OCI-LY3 (cell line): ENCODE results near the gene CPM.

ENCODE experiments used
- H2AFZ ChIP-seq: fragments of 200-600, 300-600 bp; shearing (Covaris generic); 2 replicates; pipeline ENCODE4 v1.6.0; 2014; ENCODE audit warnings: antibody characterized with exemption, low read depth, low read length
- H3K27ac ChIP-seq: fragments of 200-600, 300-600 bp; sonication (generic); 2 replicates; pipeline ENCODE4 v1.5.1; 2014; ENCODE audit warnings: mild to moderate bottlenecking, low read length, moderate library complexity, mixed read lengths
- H3K27me3 ChIP-seq: fragments of 200-600, 300-600 bp; sonication (generic); 2 replicates; pipeline ENCODE4 v1.6.1; 2014; ENCODE audit warnings: low read depth, low read length, mixed read lengths
- H3K36me3 ChIP-seq: fragments of 200-600, 300-600 bp; sonication (generic); replicated peaks from 2 replicates; pipeline ENCODE3; 2014; ENCODE audit warnings: low read depth, low read length, mixed read lengths
- H3K4me1 ChIP-seq: fragments of 300-600, 200-600 bp; sonication (generic); 2 replicates; pipeline ENCODE4 v1.6.1; 2014; ENCODE audit warnings: low read length, mixed read lengths
- H3K4me2 ChIP-seq: fragments of 200-600, 300-600 bp; sonication (generic); 2 replicates; pipeline ENCODE4 v1.6.1; 2014; ENCODE audit warnings: low read length, mixed read lengths
- H3K4me3 ChIP-seq: fragments of 300-600, 200-600 bp; sonication (generic); 2 replicates; pipeline ENCODE4 v1.5.1; 2014; ENCODE audit warnings: antibody characterized with exemption, mild to moderate bottlenecking, low read length, moderate library complexity
- H3K79me2 ChIP-seq: fragments of 300-600, 200-600 bp; shearing (Covaris generic); 2 replicates; pipeline ENCODE4 v1.6.1; 2014; ENCODE audit warnings: mild to moderate bottlenecking, low read length, mixed read lengths
- H3K9ac ChIP-seq: fragments of 300-600, 200-600 bp; shearing (Covaris generic); 2 replicates; pipeline ENCODE4 v1.6.0; 2014; ENCODE audit warnings: mild to moderate bottlenecking, low read length, moderate library complexity
- H3K9me3 ChIP-seq: fragments of 200-600, 300-600 bp; shearing (Covaris generic); 2 replicates; pipeline ENCODE4 v1.6.1; 2014; ENCODE audit warnings: low read length, mixed read lengths; ENCODE audit not compliant: insufficient read depth
- H4K20me1 ChIP-seq: fragments of 200-600, 300-600 bp; sonication (generic); 2 replicates; pipeline ENCODE4 v1.6.1; 2016; ENCODE audit warnings: low read length, mixed read lengths; ENCODE audit not compliant: insufficient read depth
- EZH2phosphoT487 ChIP-seq: fragments of 200-600 bp; shearing (Covaris generic); IDR thresholded peaks from 2 replicates; pipeline ENCODE4 v1.6.1; 2018; ENCODE audit warnings: antibody characterized with exemption, mixed run types, low read depth
- TF ChIP-seq, protein P1 (sequence below): fragments of 200-600, 300-600 bp; sonication (generic); IDR thresholded peaks from 2 replicates; pipeline ENCODE4 v1.5.1; 2014; ENCODE audit warnings: antibody characterized with exemption, low read length, low read depth

CPM gene

DNA sequence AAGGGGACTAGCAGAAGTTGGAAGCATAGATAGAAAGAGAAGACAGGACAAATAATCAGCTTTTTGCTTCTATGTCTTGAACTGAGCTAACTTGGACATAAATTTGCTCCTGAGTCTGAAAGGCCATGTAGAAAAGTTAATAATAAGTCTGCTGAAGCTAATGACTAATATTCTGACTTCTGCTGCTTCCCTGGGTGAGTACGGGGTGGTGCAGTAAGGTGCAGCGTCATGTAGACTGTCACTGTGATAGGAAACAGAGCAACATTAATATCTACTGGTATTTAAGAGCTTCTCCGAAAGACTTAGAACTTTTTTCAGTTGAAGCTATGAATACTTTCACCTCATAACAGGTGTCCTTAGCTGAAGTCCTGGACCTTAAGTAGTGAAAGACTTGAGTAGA is 34.1 kb upstream of the CPM start:
- peak overlapping the region; percentile 30; the same call in 1 of the 2 replicates for H3K4me3 ChIP-seq
- H3K4me2 ChIP-seq = peak overlapping the region; percentile 74
- H2AFZ ChIP-seq = peak overlapping the region; percentile 92
- no peaks in the 10 kb centered on the region for H3K79me2 ChIP-seq
- no peak for TF ChIP-seq EZH2phosphoT487
- TF ChIP-seq, protein P1, sequence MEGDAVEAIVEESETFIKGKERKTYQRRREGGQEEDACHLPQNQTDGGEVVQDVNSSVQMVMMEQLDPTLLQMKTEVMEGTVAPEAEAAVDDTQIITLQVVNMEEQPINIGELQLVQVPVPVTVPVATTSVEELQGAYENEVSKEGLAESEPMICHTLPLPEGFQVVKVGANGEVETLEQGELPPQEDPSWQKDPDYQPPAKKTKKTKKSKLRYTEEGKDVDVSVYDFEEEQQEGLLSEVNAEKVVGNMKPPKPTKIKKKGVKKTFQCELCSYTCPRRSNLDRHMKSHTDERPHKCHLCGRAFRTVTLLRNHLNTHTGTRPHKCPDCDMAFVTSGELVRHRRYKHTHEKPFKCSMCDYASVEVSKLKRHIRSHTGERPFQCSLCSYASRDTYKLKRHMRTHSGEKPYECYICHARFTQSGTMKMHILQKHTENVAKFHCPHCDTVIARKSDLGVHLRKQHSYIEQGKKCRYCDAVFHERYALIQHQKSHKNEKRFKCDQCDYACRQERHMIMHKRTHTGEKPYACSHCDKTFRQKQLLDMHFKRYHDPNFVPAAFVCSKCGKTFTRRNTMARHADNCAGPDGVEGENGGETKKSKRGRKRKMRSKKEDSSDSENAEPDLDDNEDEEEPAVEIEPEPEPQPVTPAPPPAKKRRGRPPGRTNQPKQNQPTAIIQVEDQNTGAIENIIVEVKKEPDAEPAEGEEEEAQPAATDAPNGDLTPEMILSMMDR = no peak
- H3K27me3 ChIP-seq = no peaks in the 10 kb centered on the region
- no peaks in the 10 kb centered on the region for H4K20me1 ChIP-seq
- H3K9me3 ChIP-seq = no peaks in the 10 kb centered on the region
- H3K4me1 ChIP-seq = peaks cover 56% of the 10 kb centered on the region
- H3K9ac ChIP-seq = peak overlapping the region; percentile 58
- peak overlapping the region; percentile 73 for H3K27ac ChIP-seq
- H3K36me3 ChIP-seq = no peaks in the 10 kb centered on the region

DNA sequence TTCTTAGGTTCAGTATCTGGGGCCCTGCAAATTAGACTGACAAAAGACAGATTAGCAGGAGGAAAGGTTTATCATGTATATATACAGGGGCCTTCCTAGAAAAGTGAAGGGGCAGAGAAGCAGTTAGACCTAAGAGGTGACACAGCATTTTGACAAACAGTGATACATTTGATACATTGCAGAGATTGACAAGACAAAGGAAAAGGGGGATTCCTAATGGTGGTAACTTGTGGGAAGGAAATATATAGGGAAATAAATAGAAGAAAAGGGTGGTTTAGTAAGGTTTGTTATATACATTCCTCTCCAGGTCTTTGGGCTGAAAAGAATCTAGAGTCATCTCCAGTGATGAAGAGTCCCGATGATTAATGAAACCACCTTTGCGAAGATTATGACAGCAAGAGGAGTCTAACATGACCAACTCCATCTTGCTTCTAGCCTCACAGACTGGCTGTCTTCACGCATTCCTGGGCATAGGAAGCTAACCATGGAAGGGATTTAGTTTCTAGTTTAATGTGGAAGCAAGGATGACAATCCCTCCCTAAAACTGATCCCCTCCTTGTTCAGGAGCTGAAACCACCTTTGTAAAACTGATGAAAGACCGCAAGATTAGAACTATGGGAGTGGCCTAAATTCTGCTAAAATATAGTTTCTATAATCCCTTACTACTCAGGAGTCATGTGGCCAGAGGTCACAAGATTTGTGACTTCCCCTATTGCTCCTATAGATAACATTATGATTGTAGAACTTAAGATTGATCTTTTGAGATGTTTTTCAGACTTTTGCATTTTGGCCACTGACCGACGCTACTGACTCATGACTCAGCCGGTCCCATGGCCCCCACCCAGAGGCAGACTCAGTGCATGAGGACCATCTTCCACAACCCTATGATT is 31.1 kb upstream of the CPM start:
- no peak overlapping the region for H3K4me3 ChIP-seq
- TF ChIP-seq EZH2phosphoT487 = no peak
- H3K9me3 ChIP-seq = no peaks in the 10 kb centered on the region
- H3K79me2 ChIP-seq = no peaks in the 10 kb centered on the region
- no peaks in the 10 kb centered on the region for H3K36me3 ChIP-seq
- H3K4me2 ChIP-seq = peak overlapping the region; percentile 16
- H3K27ac ChIP-seq = peak overlapping the region; percentile 79
- H3K9ac ChIP-seq = peak overlapping the region; percentile 32; the same call in 1 of the 2 replicates
- no peaks in the 10 kb centered on the region for H4K20me1 ChIP-seq
- no peak overlapping the region for H2AFZ ChIP-seq
- H3K27me3 ChIP-seq = no peaks in the 10 kb centered on the region
- peaks cover 65% of the 10 kb centered on the region for H3K4me1 ChIP-seq

DNA sequence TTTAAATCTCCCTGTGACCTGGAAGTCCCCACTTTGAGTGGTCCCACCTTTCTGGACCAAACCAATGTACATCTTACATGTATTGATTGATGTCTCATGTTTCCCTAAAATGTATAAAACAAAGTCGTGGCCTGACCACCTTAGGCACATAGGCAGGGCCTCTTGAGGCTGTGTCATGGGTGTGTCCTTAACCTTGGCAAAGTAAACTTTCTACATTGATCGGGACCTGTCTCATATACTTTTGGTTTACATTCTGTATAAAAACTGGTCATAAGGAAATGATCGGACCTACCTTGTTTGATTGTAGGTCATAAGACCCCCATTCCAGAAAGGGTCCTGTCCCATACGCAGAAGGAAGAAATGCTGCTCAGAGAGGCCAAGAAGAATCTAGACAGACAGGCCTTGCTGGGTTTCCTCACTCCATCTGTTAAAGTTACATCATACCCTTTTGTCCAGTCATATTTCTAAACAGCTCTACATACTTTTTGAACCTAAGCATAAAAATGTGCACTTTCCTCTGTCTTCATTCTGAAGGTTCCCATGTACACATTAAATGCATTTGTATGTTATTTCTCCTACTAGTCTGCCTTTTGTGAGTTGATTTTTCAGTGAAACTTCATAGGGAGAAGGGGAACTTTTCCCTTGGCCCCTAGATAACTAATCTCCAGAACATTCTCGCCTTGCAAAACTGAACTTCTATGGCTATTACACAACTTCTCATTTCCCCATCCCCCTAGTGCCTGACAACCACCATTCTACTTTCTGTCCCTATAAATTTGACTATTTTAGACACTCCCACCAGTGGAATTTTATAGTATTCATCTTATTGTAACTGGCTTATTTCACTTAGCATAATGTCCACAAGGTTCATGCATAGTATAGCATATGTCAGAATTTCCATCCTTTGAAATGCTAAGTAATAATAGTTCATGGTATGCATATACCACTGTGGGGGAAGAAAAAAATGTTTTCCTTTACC is 30.2 kb upstream of the CPM start:
- H3K4me2 ChIP-seq = peak overlapping the region; percentile 16
- H3K36me3 ChIP-seq = no peaks in the 10 kb centered on the region
- no peaks in the 10 kb centered on the region for H3K9me3 ChIP-seq
- no peaks in the 10 kb centered on the region for H3K79me2 ChIP-seq
- H4K20me1 ChIP-seq = no peaks in the 10 kb centered on the region
- peak overlapping the region; percentile 18; the same call in 1 of the 2 replicates for H2AFZ ChIP-seq
- no peaks in the 10 kb centered on the region for H3K27me3 ChIP-seq
- H3K4me3 ChIP-seq = no peak overlapping the region
- peak overlapping the region; percentile 79 for H3K27ac ChIP-seq
- TF ChIP-seq, protein P1 = no peak
- TF ChIP-seq EZH2phosphoT487 = no peak
- peaks cover 72% of the 10 kb centered on the region for H3K4me1 ChIP-seq
- peak overlapping the region; percentile 32; the same call in 1 of the 2 replicates for H3K9ac ChIP-seq

DNA sequence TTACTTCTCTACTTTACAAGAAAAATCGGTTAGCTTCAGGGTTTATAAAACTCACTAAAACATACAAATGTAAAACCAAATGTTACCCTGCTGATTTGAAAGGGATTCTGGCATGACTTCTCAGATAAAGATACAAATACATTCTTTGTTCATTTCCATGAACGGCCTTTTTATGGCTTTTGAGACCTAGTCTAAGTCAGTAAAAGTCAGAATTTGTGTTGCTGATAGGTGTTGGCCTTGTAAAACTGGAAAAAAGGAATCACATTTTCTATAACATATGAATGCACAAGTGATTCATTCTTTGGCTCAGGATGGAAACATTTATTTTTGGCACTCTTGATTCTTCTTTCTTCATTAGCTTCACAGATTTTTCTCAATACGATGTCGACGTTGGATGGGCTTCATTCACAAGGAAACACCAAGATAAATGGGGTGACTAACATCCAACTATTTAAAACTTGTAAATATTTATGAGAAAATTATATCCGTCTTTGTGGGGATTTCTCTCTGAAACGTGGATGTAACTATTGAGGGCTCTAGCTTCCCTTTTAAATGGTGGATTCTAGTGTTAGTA is 27.0 kb upstream of the CPM start:
- no peaks in the 10 kb centered on the region for H4K20me1 ChIP-seq
- H3K4me1 ChIP-seq = peaks cover 52% of the 10 kb centered on the region
- no peaks in the 10 kb centered on the region for H3K27me3 ChIP-seq
- H3K79me2 ChIP-seq = no peaks in the 10 kb centered on the region
- peak overlapping the region; percentile 20; the same call in 1 of the 2 replicates for H2AFZ ChIP-seq
- no peak overlapping the region for H3K4me3 ChIP-seq
- H3K36me3 ChIP-seq = no peaks in the 10 kb centered on the region
- peak overlapping the region; percentile 87 for H3K27ac ChIP-seq
- peak overlapping the region; percentile 56 for H3K4me2 ChIP-seq
- TF ChIP-seq, protein P1 = no peak
- TF ChIP-seq EZH2phosphoT487 = no peak
- H3K9me3 ChIP-seq = peaks cover 3% of the 10 kb centered on the region; the same call in 1 of the 2 replicates
- peak overlapping the region; percentile 13; the same call in 1 of the 2 replicates for H3K9ac ChIP-seq
